A549 treated with dexamethasone at 1 μM for 4 hours (cell line): ENCODE results near the gene TJP1. TPM values are rescaled to one million over a fixed set of nuclear protein-coding genes. Genes with fewer than 3 reads are reported as not detected.

Experiments used
- total RNA-seq: library from RNA; stranded (reverse); fragments of 200-300 nt; extraction: Qiagen RNA extraction; gene quantifications from 5 replicates; pipeline ENCODE4 v1.2.3, GENCODE V29; 2022

TJP1 gene
- total RNA-seq = 72.3 to 107 TPM (median 96.3 TPM) in 5 replicates

GRCh38 chr15:29822100-29822683 is at the start of gene TJP1:
TSS of gene TJP1 (minus strand) at chr15:29822468. CDS start at chr15:29822028, 440 bp downstream.

